Raji (cell line): ENCODE data around the gene MSI1.

Source experiments
- POLR2A ChIP-seq: IDR thresholded peaks from 2 replicates; pipeline ENCODE4 v1.6.1; 2011; ENCODE audit warnings: low read depth, low read length, control low read depth; ENCODE audit not compliant: insufficient read depth

MSI1 gene

GRCh38 chr12:120324841-120325417, 44.0 kb downstream of the MSI1 start:
- TF ChIP-seq POLR2A = no peak

DNA sequence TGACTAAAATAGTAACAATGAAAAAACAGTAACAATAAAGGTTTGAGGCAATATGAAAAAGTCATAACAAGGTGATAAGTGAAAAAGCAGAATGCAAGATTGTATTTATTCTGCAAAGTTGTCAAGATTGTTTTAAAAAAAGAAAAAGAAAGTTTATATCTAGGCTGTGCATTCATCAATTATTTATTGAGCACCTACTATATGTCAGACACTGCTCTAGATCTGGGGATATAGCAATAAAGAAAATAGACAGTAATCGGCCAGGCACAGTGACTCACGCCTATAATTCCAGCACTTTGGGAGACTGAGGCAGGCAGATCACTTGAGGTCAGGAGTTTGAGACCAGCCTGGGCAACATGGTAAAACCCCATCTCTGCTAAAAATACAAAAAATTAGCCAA, 45.2 kb downstream of the MSI1 start:
- no peak for TF ChIP-seq POLR2A

GRCh38 chr12:120321382-120322202, 47.4 kb downstream of the MSI1 start:
- TF ChIP-seq POLR2A = no peak

DNA sequence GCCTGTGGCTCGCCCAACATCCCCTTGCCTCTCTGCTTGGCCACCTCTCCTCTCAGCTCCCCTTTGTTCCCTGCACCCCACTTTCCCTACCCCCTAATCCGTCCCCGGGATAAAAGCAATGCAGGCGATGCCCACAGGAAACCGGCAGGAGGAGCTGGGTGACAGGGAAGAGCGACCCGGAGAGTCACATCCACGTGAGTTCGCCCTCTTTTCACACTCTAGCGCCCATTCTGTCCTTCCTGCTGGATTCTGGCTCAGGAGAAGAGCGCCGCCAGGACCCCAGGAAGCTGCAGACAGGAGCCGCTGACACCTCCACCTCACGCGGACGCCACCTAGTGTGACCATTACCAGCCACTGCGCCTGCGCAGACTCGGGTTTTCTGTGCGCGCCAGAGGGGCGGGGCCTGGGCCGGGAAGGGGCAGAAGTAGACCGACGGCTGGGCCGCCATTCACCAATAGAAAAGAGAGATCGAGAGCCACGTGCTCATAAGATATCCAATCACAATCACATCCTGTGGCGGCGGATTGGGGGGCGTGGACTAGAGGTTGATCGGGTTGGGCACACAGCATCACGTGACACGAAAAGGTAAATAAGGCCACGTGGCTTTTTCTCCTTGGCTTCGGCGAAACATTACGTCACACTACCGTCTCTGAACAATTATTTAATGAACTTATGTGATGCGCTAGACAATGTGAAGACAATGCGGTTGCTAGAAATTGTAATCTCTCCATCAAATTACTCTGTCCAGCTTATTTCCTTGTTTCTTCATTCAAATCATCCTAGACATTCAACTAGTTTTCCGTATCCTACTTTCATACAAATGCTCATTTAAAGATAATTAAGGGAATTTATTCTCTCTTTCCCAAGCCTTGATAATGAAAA, 51.5 kb downstream of the MSI1 start:
- peak; percentile 85 for TF ChIP-seq POLR2A

DNA sequence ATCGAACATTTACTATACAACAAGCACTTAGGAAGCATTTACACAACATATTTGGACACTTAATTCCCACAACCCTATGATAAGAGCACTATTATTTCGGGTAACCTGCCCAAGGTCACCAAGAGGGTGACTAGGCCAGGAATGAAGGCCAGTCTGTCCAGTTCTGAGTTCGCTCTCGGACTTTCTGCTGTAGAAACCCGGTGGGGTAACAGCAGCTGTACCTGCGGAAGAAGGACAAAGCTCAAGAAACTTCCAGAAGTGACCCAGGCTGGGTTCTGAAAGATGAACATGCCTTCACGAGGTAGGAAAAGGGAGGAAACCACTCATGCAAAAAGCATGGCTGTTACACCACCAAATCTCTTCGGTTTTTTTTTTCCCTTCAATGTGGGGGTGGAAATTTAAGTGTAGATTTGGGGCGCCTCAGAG, 52.2 kb downstream of the MSI1 start:
- TF ChIP-seq POLR2A = no peak

DNA sequence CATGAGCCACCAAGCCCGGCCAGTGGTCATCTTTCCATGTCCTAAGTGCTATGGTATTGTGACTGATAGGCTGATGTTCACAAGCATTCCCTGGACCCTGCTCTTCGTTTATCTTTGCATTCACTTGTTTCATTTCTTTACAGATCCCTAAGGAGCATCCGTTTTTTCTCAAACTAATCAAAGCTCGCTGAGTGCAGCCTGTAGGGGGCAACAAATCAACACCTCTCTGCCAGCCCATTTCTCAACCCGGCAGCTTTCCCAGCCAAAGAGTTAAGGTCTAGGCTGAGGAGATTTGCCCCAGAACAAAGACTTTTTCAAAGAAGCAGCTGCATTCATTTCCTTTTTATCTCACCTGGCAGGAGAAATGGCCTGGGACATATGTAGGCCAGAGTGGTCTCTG, 54.7 kb downstream of the MSI1 start:
- no peak for TF ChIP-seq POLR2A

DNA sequence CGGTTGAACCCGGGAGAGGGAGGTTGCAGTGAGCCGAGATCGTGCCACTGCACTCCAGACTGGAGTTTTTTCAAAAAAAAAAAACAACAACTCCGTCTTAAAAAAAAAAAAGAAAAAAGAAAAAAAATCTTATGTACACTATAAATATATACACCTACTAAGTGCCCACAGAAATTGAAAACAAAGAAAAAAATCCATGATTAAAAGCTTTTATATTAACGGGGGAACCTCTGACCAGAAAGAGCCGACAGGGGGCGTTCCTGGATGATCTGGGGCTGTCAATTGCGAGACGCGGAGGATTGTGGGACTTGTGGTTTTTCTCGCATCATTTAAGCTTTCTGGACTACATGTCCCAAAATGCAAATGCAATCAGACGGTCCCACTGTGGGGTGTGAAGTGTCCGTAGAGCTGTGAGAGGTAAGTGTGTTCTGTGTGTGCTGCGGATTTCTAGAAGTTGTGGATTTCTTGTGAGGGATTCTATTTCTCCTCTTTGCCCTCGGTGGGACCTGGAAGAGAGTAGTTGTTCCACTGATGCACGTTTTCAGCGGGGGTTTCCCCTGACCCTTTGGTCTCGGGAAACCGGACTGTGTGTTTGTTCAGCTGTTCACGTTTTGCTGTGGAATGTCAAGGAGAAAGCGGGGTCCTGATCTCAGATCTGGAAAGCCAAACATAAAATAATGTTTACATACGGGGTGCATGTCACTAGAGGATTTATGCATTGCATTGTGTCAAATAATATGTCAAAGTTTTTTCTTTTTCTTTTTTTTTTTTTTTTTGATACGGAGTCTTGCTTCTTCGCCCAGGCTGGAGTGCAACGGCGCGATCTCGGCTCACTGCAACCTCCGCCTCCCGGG, 66.8 kb downstream of the MSI1 start, which contains the start of gene SIRT4:
SIRT4 (plus strand) TSS at position 360 of the 854 bp plus-strand sequence. CDS start 1,241 bp downstream, outside the sequence.
- TF ChIP-seq POLR2A = peak; percentile 61

GRCh38 chr12:120292661-120293531, 76.1 kb downstream of the MSI1 start, which contains the start of gene RNU4-1:
RNU4-1 (minus strand) TSS chr12:120293237.
- TF ChIP-seq POLR2A = peak; percentile 100

DNA sequence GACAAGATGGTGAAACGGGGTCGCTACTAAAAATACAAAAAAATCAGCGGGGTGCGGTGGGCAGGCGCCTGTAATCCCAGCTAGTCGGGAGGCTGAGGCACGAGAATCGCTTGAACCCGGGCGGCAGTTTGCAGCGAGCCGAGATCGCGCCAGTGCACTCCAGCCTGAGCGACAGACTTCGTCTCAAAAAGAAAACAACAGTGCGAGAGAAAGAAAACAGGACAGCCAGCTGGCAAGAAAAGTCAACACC, 76.6 kb downstream of the MSI1 start:
- no peak for TF ChIP-seq POLR2A
